IMR-90 (cell line): Measurements from ENCODE around the gene LOX. TPM values are rescaled to one million over a fixed set of nuclear protein-coding genes. Genes with fewer than 3 reads are reported as not detected.
A peak's percentile ranks its signal among the peaks of the same experiment; 100 is the strongest.

ENCODE experiments used
- ATAC-seq: fragments of 200-7000 bp; cut with Tn5 transposase; 2 replicates; pipeline ENCODE4 v1.9.1; 2020; ENCODE audit warnings: low read depth, mild to moderate bottlenecking, moderate library complexity
- BruUV-seq: library from RNA; stranded (reverse); fragments of 400-500 nt; replicated peaks from 2 replicates; lab custom pipeline; 2021; lab: Mats Ljungman, UMichigan
- CTCF ChIA-PET: fragments of 300-600 bp; formaldehyde crosslinking; extraction: SDS; loops from one replicate; lab custom pipeline; 2021; ENCODE audit warnings: antibody characterized with exemption; lab: Yijun Ruan, JAX
- POLR2A ChIA-PET: fragments of 300-600 bp; sonication (Branson Sonifier 250); formaldehyde crosslinking; loops from one replicate; lab custom pipeline; 2022; ENCODE audit warnings: antibody characterized with exemption; ENCODE audit not compliant: unreplicated experiment; lab: Charles Lee
- DNase-seq: peaks from one replicate; pipeline ENCODE4 v3.0.0; 2013
- H2AFZ ChIP-seq: replicated peaks from 2 replicates; pipeline ENCODE3; 2013; ENCODE audit warnings: low read length, mild to moderate bottlenecking; ENCODE audit not compliant: poor library complexity
- H2AK5ac ChIP-seq: 2 replicates; pipeline ENCODE4 v1.6.1; 2013; ENCODE audit warnings: low read depth, low read length, inconsistent platforms
- H2AK9ac ChIP-seq: replicated peaks from 2 replicates; pipeline ENCODE3; 2013; ENCODE audit warnings: mild to moderate bottlenecking, low read depth, low read length, moderate library complexity; ENCODE audit not compliant: poor library complexity
- H2BK120ac ChIP-seq: 2 replicates; pipeline ENCODE4 v1.6.1; 2013; ENCODE audit warnings: low read depth, low read length, inconsistent platforms
- H2BK15ac ChIP-seq: 3 replicates; pipeline ENCODE4 v1.6.1; 2013; ENCODE audit warnings: low read depth, low read length, inconsistent platforms
- H2BK20ac ChIP-seq: 2 replicates; pipeline ENCODE4 v1.6.1; 2013; ENCODE audit warnings: low read depth, mild to moderate bottlenecking, inconsistent platforms, low read length, moderate library complexity
- H2BK5ac ChIP-seq: 2 replicates; pipeline ENCODE4 v1.6.1; 2013; ENCODE audit warnings: mild to moderate bottlenecking, low read depth, low read length, inconsistent platforms; ENCODE audit not compliant: poor library complexity, severe bottlenecking
- H3K14ac ChIP-seq: replicated peaks from 2 replicates; pipeline ENCODE4 v1.6.1; 2013; ENCODE audit warnings: low read depth, low read length, inconsistent platforms
- H3K18ac ChIP-seq: 2 replicates; pipeline ENCODE4 v1.6.1; 2013; ENCODE audit warnings: low read depth, low read length, control low read depth
- H3K23ac ChIP-seq: 2 replicates; pipeline ENCODE4 v1.6.1; 2013; ENCODE audit warnings: low read depth, low read length, inconsistent platforms
- H3K27ac ChIP-seq: 2 replicates; pipeline ENCODE4 v1.5.1; 2013; ENCODE audit warnings: mild to moderate bottlenecking, control low read depth, low read length; ENCODE audit not compliant: insufficient read depth
- H3K27me3 ChIP-seq: 2 replicates; pipeline ENCODE4 v1.6.1; 2013; ENCODE audit warnings: low read length; ENCODE audit not compliant: control insufficient read depth, insufficient read depth
- H3K36me3 ChIP-seq: 2 replicates; pipeline ENCODE4 v1.6.1; 2013; ENCODE audit warnings: low read length, mixed read lengths; ENCODE audit not compliant: control insufficient read depth, insufficient read depth
- H3K4ac ChIP-seq: 2 replicates; pipeline ENCODE4 v1.6.1; 2013; ENCODE audit warnings: low read depth, low read length, inconsistent platforms
- H3K4me1 ChIP-seq: 2 replicates; pipeline ENCODE4 v1.6.1; 2013; ENCODE audit warnings: low read length, mixed read lengths; ENCODE audit not compliant: control insufficient read depth, insufficient read depth
- H3K4me2 ChIP-seq: 2 replicates; pipeline ENCODE4 v1.6.1; 2013; ENCODE audit warnings: low read depth, mild to moderate bottlenecking, control low read depth, low read length, moderate library complexity
- H3K4me3 ChIP-seq: 2 replicates; pipeline ENCODE4 v1.5.1; 2013; ENCODE audit warnings: low read depth, mild to moderate bottlenecking, control low read depth, low read length, moderate library complexity; ENCODE audit not compliant: insufficient read depth
- H3K56ac ChIP-seq: 2 replicates; pipeline ENCODE4 v1.6.1; 2013; ENCODE audit warnings: low read length, inconsistent platforms; ENCODE audit not compliant: insufficient read depth; ENCODE audit errors: extremely low read depth
- H3K79me1 ChIP-seq, 2 experiments: 2 replicates each; pipeline ENCODE4 v1.6.1; 2013; ENCODE audit warnings: low read length in 2 of 2, inconsistent platforms in 1 of 2, low read depth in 1 of 2
- H3K9ac ChIP-seq: 2 replicates; pipeline ENCODE4 v1.6.1; 2013; ENCODE audit warnings: low read depth, low read length, control low read depth
- H3K9me1 ChIP-seq: 2 replicates; pipeline ENCODE4 v1.6.1; 2013; ENCODE audit warnings: low read length, inconsistent platforms; ENCODE audit not compliant: insufficient read depth
- H3K9me3 ChIP-seq: 2 replicates; pipeline ENCODE4 v1.6.1; 2013; ENCODE audit warnings: low read length; ENCODE audit not compliant: control insufficient read depth, insufficient read depth
- H4K20me1 ChIP-seq: 2 replicates; pipeline ENCODE4 v1.6.1; 2013; ENCODE audit warnings: low read length, inconsistent platforms; ENCODE audit not compliant: insufficient read depth
- H4K5ac ChIP-seq: 2 replicates; pipeline ENCODE4 v1.6.1; 2013; ENCODE audit warnings: mild to moderate bottlenecking, low read depth, low read length, control low read depth
- H4K8ac ChIP-seq, 2 experiments: 2 replicates each; pipeline ENCODE4 v1.6.1; 2013; ENCODE audit warnings: low read depth in 2 of 2, low read length in 2 of 2, control low read depth in 1 of 2, inconsistent platforms in 1 of 2
- H4K91ac ChIP-seq: 2 replicates; pipeline ENCODE4 v1.6.1; 2013; ENCODE audit warnings: low read depth, low read length, inconsistent platforms; ENCODE audit not compliant: insufficient read depth
- CEBPB ChIP-seq: IDR thresholded peaks from 2 replicates; pipeline ENCODE4 v1.6.1; 2012; ENCODE audit warnings: low read depth, low read length, improper control_type of control experiment
- RCOR1 ChIP-seq: IDR thresholded peaks from 2 replicates; pipeline ENCODE4 v1.6.1; 2012; ENCODE audit warnings: mild to moderate bottlenecking, low read length, improper control_type of control experiment; ENCODE audit not compliant: insufficient replicate concordance
- SMC3 ChIP-seq: fragments of 150-350 bp; IDR thresholded peaks from 2 replicates; pipeline ENCODE4 v1.6.1; 2016; ENCODE audit warnings: low read depth, mild to moderate bottlenecking, antibody characterized with exemption, low read length, moderate library complexity
- WGBS, 2 experiments: methylation state at CpG; one replicate each; pipeline versions ENCODE4 v1.1.5 to v1.1.7; 2013; ENCODE audit warnings: missing lambda C conversion rate in 2 of 2; ENCODE audit not compliant: insufficient read length in 1 of 2; ENCODE audit errors: extremely low coverage in 2 of 2; 5-methylcytosine and 5-hydroxymethylcytosine counted together
- dilution Hi-C: fragments of 300-500 bp; cut with HindIII; formaldehyde crosslinking; loops from one replicate; pipeline ENCODE4 v1.14.3; 2018; ENCODE audit warnings: low sequenced_read_pairs; ENCODE audit not compliant: unreplicated experiment
- in situ Hi-C: fragments of 300-500 bp; cut with MboI; formaldehyde crosslinking; loops from 3 replicates; pipeline ENCODE4 v1.14.3; 2019; ENCODE audit warnings: low sequenced_read_pairs, inconsistent platforms, mixed read lengths
- intact Hi-C: fragments of 100-400 bp; cut with micrococcal nuclease; formaldehyde crosslinking; loops from 2 replicates; pipeline ENCODE4 v1.10.0; 2022
- polyA plus RNA-seq, 3 experiments: library from polyadenylated mRNA; depleted of rRNA; stranded (reverse); fragments of >200 nt; gene quantifications; 2 replicates each; pipeline ENCODE4 v1.2.3, GENCODE V29; 2012; ENCODE audit warnings: low replicate concordance in 1 of 3
- total RNA-seq: library from RNA; depleted of rRNA; stranded (reverse); fragments of >200 nt; gene quantifications from 2 replicates; pipeline ENCODE4 v1.2.3, GENCODE V29; 2012

Gene LOX
- total and polyA plus RNA-seq, 2 of the 4 experiments (the other 2 are of a cell fraction): 277 to 662 TPM

DNA sequence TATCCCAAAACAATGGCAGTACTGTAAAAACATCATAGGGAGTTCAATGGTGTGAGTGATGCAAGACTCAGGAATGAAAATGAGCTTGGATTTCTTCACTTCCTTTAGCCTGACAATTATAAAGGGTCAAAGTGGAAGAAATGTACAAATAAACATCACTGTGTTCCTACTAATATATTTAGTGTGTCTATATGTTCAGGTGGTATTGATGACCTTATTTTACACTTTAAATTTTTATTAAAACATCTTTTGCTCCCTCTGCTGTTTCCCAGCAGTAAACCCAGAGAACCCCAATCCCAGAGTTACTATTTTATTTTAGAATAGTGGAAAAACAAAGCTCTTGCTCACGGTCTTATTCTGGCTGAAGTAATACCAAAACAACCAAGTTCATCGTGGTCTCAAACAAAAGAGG, 2.0 kb downstream of the LOX start:
- Histone ChIP-seq H2AK5ac (no peak overlapping the region), H3K4me3 (peak overlapping the region; percentile 83), H2AFZ (no peak overlapping the region), H3K79me1 (peaks cover 17 to 35% of the 10 kb centered on the region in 2 experiments), H3K27me3 (no peaks in the 10 kb centered on the region), H3K18ac (peak overlapping the region; percentile 75; the same call in 1 of the 2 replicates), H4K8ac (peak overlapping the region; percentile 14 to 92; a peak in 2 of 4 replicates), H3K4me1 (peaks cover 15% of the 10 kb centered on the region), H4K91ac (peak overlapping the region; percentile 44; the same call in 1 of the 2 replicates), H4K20me1 (peaks cover 25% of the 10 kb centered on the region; the same call in 1 of the 2 replicates), H2BK20ac (no peak overlapping the region), H3K56ac (peak overlapping the region; percentile 72; the same call in 1 of the 2 replicates), H3K36me3 (peaks cover 16% of the 10 kb centered on the region), H2AK9ac (no peak overlapping the region), H3K4ac (peak overlapping the region; percentile 95; the same call in 1 of the 2 replicates), H3K23ac (peak overlapping the region; percentile 61; the same call in 1 of the 2 replicates), H3K4me2 (peak overlapping the region; percentile 85), H3K14ac (peak overlapping the region; percentile 86; the same call in 1 of the 2 replicates), H3K9me3 (no peaks in the 10 kb centered on the region), H2BK5ac (peak overlapping the region; percentile 89), H4K5ac (no peak overlapping the region; the same call in 1 of the 2 replicates), H2BK120ac (peak overlapping the region; percentile 44; the same call in 1 of the 2 replicates), H3K9me1 (peaks cover 10% of the 10 kb centered on the region), H2BK15ac (peak overlapping the region; percentile 66; the same call in 1 of the 3 replicates), H3K27ac (peak overlapping the region; percentile 12), H3K9ac (peak overlapping the region; percentile 93; the same call in 1 of the 2 replicates)
- no peak for DNase-seq
- ChIA-PET POLR2A (interaction anchor here (0.6 to 0.9 kb wide), 2 partner anchors 103 to 107 kb away, joined by 3 read pairs; no protein-coding TSS in a partner anchor), CTCF (interaction anchor here (0.6 to 2.2 kb wide), 30 partner anchors 10 to 1333 kb away, joined by 3 to 16 read pairs (median 4); partner anchors contain the start of gene SRFBP1)
- in situ Hi-C loops (loop anchor here (10.0 kb wide), 1 partner anchor 101 kb away; no protein-coding TSS in a partner anchor), dilution Hi-C loops (no loop called here), intact Hi-C loops (loop anchor here (1.0 kb wide), 1 partner anchor 107 kb away; no protein-coding TSS in a partner anchor)
- TF ChIP-seq CEBPB: peak; percentile 93
- TF ChIP-seq RCOR1: no peak
- TF ChIP-seq SMC3: peak; percentile 25; the same call in 1 of the 2 replicates
- no CpG with 5 or more reads among the region's 2 CpGs for WGBS, 2 experiments
- ATAC-seq: no peak
- BruUV-seq: no TSS peak
